Breast epithelium (tissue), 3 donors: Measurements from ENCODE around the gene NHLRC4.

Experiments used
- POLR2A ChIP-seq: fragments of 450-650 bp; IDR thresholded peaks from one replicate; pipeline ENCODE4 v1.6.1; 2016; ENCODE audit warnings: antibody characterized with exemption, mild to moderate bottlenecking, moderate library complexity
- POLR2AphosphoS5 ChIP-seq, 3 donors: sonication (generic); formaldehyde crosslinking; IDR thresholded peaks; one replicate each; pipeline ENCODE4 v1.6.1; 2017; ENCODE audit warnings: antibody characterized with exemption in 3 of 3
- TF ChIP-seq, protein P1 (sequence below), 3 donors: fragments of 450-650 bp; IDR thresholded peaks; one replicate each; pipeline ENCODE4 v1.5.1; 2016 to 2017; ENCODE audit warnings: antibody characterized with exemption in 3 of 3, mild to moderate bottlenecking in 3 of 3, moderate library complexity in 3 of 3

DNA sequence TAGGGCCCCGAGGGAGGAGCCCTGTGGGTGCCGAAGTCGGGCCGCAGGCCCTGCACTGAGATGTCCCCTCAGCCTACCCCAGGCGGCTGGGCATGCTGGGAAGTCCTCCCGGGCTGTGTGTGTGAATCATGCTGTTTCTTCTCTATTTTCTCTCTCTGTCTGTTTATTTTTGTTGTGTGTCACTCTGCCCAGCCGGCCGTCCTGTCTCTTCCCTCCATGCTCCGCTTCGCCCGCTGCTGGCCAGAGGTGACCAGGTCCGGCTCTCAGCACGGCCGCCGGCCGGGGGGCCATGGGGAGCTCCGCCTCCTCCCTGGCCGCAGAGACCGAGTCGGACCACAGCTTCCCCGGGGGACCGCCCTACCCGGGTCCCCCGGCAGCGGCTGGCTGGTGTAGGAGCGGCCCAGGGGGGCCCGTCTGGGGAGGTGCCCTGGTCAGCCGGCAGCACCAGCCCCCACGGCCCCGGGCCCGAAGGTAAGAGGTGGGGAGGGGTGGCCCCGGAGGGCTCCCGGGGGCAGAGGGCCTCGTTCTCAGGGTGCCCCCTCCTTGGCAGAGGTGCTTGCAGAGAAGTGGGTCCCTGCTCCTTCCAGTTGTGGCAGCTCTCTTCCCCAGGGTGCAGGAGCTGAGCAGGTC lies 26.8 kb upstream of the NHLRC4 start:
- TF ChIP-seq, protein P1, sequence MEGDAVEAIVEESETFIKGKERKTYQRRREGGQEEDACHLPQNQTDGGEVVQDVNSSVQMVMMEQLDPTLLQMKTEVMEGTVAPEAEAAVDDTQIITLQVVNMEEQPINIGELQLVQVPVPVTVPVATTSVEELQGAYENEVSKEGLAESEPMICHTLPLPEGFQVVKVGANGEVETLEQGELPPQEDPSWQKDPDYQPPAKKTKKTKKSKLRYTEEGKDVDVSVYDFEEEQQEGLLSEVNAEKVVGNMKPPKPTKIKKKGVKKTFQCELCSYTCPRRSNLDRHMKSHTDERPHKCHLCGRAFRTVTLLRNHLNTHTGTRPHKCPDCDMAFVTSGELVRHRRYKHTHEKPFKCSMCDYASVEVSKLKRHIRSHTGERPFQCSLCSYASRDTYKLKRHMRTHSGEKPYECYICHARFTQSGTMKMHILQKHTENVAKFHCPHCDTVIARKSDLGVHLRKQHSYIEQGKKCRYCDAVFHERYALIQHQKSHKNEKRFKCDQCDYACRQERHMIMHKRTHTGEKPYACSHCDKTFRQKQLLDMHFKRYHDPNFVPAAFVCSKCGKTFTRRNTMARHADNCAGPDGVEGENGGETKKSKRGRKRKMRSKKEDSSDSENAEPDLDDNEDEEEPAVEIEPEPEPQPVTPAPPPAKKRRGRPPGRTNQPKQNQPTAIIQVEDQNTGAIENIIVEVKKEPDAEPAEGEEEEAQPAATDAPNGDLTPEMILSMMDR (IDR thresholded peaks at IDR 0.05), result no peak
- TF ChIP-seq POLR2A (no peak), POLR2AphosphoS5 (IDR thresholded peaks at IDR 0.05) (no peak)
